H1 (cell line): ENCODE measurements around the gene HARS1. TPM values are rescaled to one million over a fixed set of nuclear protein-coding genes. Genes with fewer than 3 reads are reported as not detected.

Experiments
- CTCF ChIA-PET: fragments of 300-600 bp; sonication (Branson Sonifier 250); formaldehyde crosslinking; loops from one replicate; lab custom pipeline; 2021; ENCODE audit not compliant: partially characterized antibody; lab: Charles Lee
- POLR2A ChIA-PET: fragments of 300-600 bp; sonication (Branson Sonifier 250); formaldehyde crosslinking; loops from one replicate; lab custom pipeline; 2021; ENCODE audit warnings: inconsistent platforms; ENCODE audit not compliant: partially characterized antibody; lab: Charles Lee
- DNase-seq, 2 experiments: peaks; one replicate each; pipeline versions ENCODE4 v3.0.0 to v3.0.0-alpha.2; 2010 to 2022; ENCODE audit warnings: low spot score in 2 of 2, low read depth in 1 of 2, mixed read lengths in 1 of 2
- FAIRE-seq: peaks from 2 replicates; lab custom pipeline; 2011; peaks lifted over from hg19 to GRCh38; lab: Jason Lieb, UNC
- H2AFZ ChIP-seq: 2 replicates; pipeline ENCODE4 v1.8.1; 2012; ENCODE audit warnings: low read length, inconsistent platforms
- H2AK5ac ChIP-seq: 2 replicates; pipeline ENCODE4 v1.6.1; 2013; ENCODE audit warnings: low read depth, low read length
- H2BK120ac ChIP-seq: replicated peaks from 2 replicates; pipeline ENCODE3; 2013; ENCODE audit warnings: low read depth, low read length, inconsistent platforms
- H2BK12ac ChIP-seq: 2 replicates; pipeline ENCODE4 v1.6.1; 2013; ENCODE audit warnings: low read depth, low read length
- H2BK15ac ChIP-seq: 2 replicates; pipeline ENCODE4 v1.6.1; 2013; ENCODE audit warnings: low read length
- H2BK20ac ChIP-seq: 2 replicates; pipeline ENCODE4 v1.6.1; 2013; ENCODE audit warnings: low read length
- H2BK5ac ChIP-seq: 2 replicates; pipeline ENCODE4 v1.6.1; 2013; ENCODE audit warnings: low read depth, low read length
- H3K14ac ChIP-seq: 2 replicates; pipeline ENCODE4 v1.6.1; 2013; ENCODE audit warnings: inconsistent platforms; ENCODE audit not compliant: insufficient read length
- H3K18ac ChIP-seq: 2 replicates; pipeline ENCODE4 v1.6.1; 2013; ENCODE audit warnings: low read length; ENCODE audit errors: extremely low read depth
- H3K23ac ChIP-seq: 2 replicates; pipeline ENCODE4 v1.6.1; 2013; ENCODE audit warnings: inconsistent platforms; ENCODE audit not compliant: insufficient read length
- H3K23me2 ChIP-seq: 2 replicates; pipeline ENCODE4 v1.6.1; 2013; ENCODE audit warnings: low read depth, low read length
- H3K27ac ChIP-seq: 2 replicates; pipeline ENCODE4 v1.6.1; 2011; ENCODE audit warnings: low read depth, low read length, inconsistent platforms
- H3K27me3 ChIP-seq, 4 experiments: replicated peaks in 1 of 4; 1 replicate in 1 of 4; 2 replicates in 3 of 4; pipeline versions ENCODE4 v1.6.1 to v1.8.1; 2011 to 2013; ENCODE audit warnings: low read length in 3 of 4, mild to moderate bottlenecking in 3 of 4, inconsistent platforms in 2 of 4, mixed read lengths in 2 of 4, moderate library complexity in 1 of 4; ENCODE audit not compliant: control insufficient read depth in 3 of 4, insufficient read depth in 3 of 4; ENCODE audit errors: extremely low read depth in 1 of 4
- H3K36me3 ChIP-seq, 4 experiments: 2 replicates each; pipeline versions ENCODE4 v1.6.1 to v1.8.1; 2011 to 2013; ENCODE audit warnings: mild to moderate bottlenecking in 4 of 4, low read length in 3 of 4, moderate library complexity in 2 of 4, control low read depth in 1 of 4, inconsistent platforms in 1 of 4; ENCODE audit not compliant: insufficient read depth in 4 of 4, control insufficient read depth in 2 of 4
- H3K4ac ChIP-seq: replicated peaks from 2 replicates; pipeline ENCODE3; 2013; ENCODE audit warnings: low read length, low read depth, mixed read lengths, inconsistent platforms; ENCODE audit not compliant: insufficient read length
- H3K4me1 ChIP-seq, 4 experiments: replicated peaks in 1 of 4; 1 replicate in 1 of 4; 2 replicates in 3 of 4; pipeline versions ENCODE4 v1.6.1 to v1.8.1; 2011 to 2013; ENCODE audit warnings: low read length in 3 of 4, inconsistent platforms in 2 of 4, mixed read lengths in 1 of 4; ENCODE audit not compliant: insufficient read depth in 4 of 4, control insufficient read depth in 3 of 4
- H3K4me2 ChIP-seq, 2 experiments: 2 replicates each; pipeline versions ENCODE4 v1.6.1 to v1.8.1; 2011 to 2013; ENCODE audit warnings: low read depth in 2 of 2, low read length in 2 of 2, control low read depth in 1 of 2, inconsistent platforms in 1 of 2, mild to moderate bottlenecking in 1 of 2; ENCODE audit not compliant: insufficient read depth in 1 of 2
- H3K4me3 ChIP-seq, 4 experiments: fragments of 200-600, 300-600 bp in 1 of 4; sonication (generic), shearing (Covaris generic), sonication (Bioruptor Twin) in 1 of 4; 2 replicates each; pipeline versions ENCODE4 v1.5.1 to v1.8.1; 2011 to 2016; ENCODE audit warnings: low read length in 4 of 4, low read depth in 3 of 4, control low read depth in 2 of 4, inconsistent platforms in 2 of 4, mild to moderate bottlenecking in 2 of 4, mixed read lengths in 1 of 4, moderate library complexity in 1 of 4; ENCODE audit not compliant: insufficient read depth in 2 of 4; ENCODE audit errors: extremely low read depth in 1 of 4
- H3K56ac ChIP-seq: replicated peaks from 2 replicates; pipeline ENCODE3; 2013; ENCODE audit warnings: low read depth, mild to moderate bottlenecking, mixed read lengths, low read length, inconsistent platforms; ENCODE audit not compliant: insufficient read length
- H3K79me1 ChIP-seq: 2 replicates; pipeline ENCODE4 v1.6.1; 2013; ENCODE audit warnings: low read depth, low read length, control low read depth
- H3K79me2 ChIP-seq, 2 experiments: 2 replicates each; pipeline versions ENCODE4 v1.6.1 to v1.8.1; 2012 to 2013; ENCODE audit warnings: low read length in 2 of 2, mild to moderate bottlenecking in 2 of 2, inconsistent platforms in 1 of 2; ENCODE audit not compliant: insufficient read depth in 2 of 2, control insufficient read depth in 1 of 2
- H3K9ac ChIP-seq, 4 experiments: replicated peaks in 1 of 4; 1 replicate in 1 of 4; 2 replicates in 3 of 4; pipeline versions ENCODE4 v1.6.1 to v1.8.1; 2011 to 2013; ENCODE audit warnings: low read depth in 3 of 4, low read length in 3 of 4, control low read depth in 2 of 4, mild to moderate bottlenecking in 2 of 4, moderate library complexity in 2 of 4, inconsistent platforms in 1 of 4; ENCODE audit errors: extremely low read depth in 1 of 4
- H3K9me3 ChIP-seq, 2 experiments: 2 replicates each; pipeline versions ENCODE4 v1.6.1 to v1.8.1; 2012 to 2013; ENCODE audit warnings: mild to moderate bottlenecking in 2 of 2, moderate library complexity in 2 of 2, control low read depth in 1 of 2, inconsistent platforms in 1 of 2, low read depth in 1 of 2, low read length in 1 of 2, mixed read lengths in 1 of 2; ENCODE audit not compliant: insufficient read depth in 2 of 2
- H4K20me1 ChIP-seq, 2 experiments: replicated peaks in 1 of 2; 2 replicates each; pipeline versions ENCODE3 to v1.8.1; 2011 to 2013; ENCODE audit warnings: inconsistent platforms in 2 of 2, low read length in 2 of 2, mild to moderate bottlenecking in 1 of 2; ENCODE audit not compliant: insufficient read depth in 2 of 2, control insufficient read depth in 1 of 2
- H4K5ac ChIP-seq: 2 replicates; pipeline ENCODE4 v1.6.1; 2013; ENCODE audit warnings: low read length, low read depth, mixed read lengths, inconsistent platforms; ENCODE audit not compliant: insufficient read length
- H4K8ac ChIP-seq: 2 replicates; pipeline ENCODE4 v1.8.0; 2013; ENCODE audit warnings: mild to moderate bottlenecking, moderate library complexity, low read length, inconsistent platforms; ENCODE audit not compliant: insufficient read depth; ENCODE audit errors: extremely low read depth
- H4K91ac ChIP-seq: replicated peaks from 2 replicates; pipeline ENCODE3; 2013; ENCODE audit warnings: low read length, mixed read lengths, inconsistent platforms; ENCODE audit not compliant: insufficient read length
- KDM5A ChIP-seq: fragments of 200-600 bp; IDR thresholded peaks from 2 replicates; pipeline ENCODE4 v1.7.1; 2012; ENCODE audit warnings: mild to moderate bottlenecking, low read length, inconsistent platforms, mixed read lengths
- RAD21 ChIP-seq, 2 experiments: IDR thresholded peaks in 1 of 2; conservative IDR thresholded peaks in 1 of 2; 2 replicates each; pipeline ENCODE4 v1.6.1; 2011; ENCODE audit warnings: low read depth in 2 of 2, low read length in 2 of 2, improper control_type of control experiment in 1 of 2, inconsistent platforms in 1 of 2, mild to moderate bottlenecking in 1 of 2, moderate library complexity in 1 of 2
- SUZ12 ChIP-seq: fragments of 200-600 bp; sonication (generic); IDR thresholded peaks from 2 replicates; pipeline ENCODE4 v1.6.1; 2012; ENCODE audit warnings: mild to moderate bottlenecking, inconsistent platforms, low read length, moderate library complexity, mixed read lengths
- WGBS, 2 experiments: shearing (Covaris generic) in 1 of 2; methylation state at CpG; one replicate each; pipeline versions ENCODE4 v1.1.6 to v1.1.7; 2013 to 2015; ENCODE audit warnings: low lambda C conversion rate in 2 of 2, mixed read lengths in 2 of 2, inconsistent platforms in 1 of 2, low coverage in 1 of 2, missing lambda C conversion rate in 1 of 2; ENCODE audit not compliant: insufficient replicate concordance in 2 of 2, insufficient coverage in 1 of 2, insufficient read length in 1 of 2; ENCODE audit errors: extremely low coverage in 1 of 2, missing lambda C conversion rate in 1 of 2; 5-methylcytosine and 5-hydroxymethylcytosine counted together
- polyA plus RNA-seq, 7 experiments: library from polyadenylated mRNA; depleted of rRNA in 3 of 7; stranded (reverse) in 5 of 7; unstranded in 2 of 7; fragments of >200 nt in 5 of 7; fragments of 200-250 nt in 2 of 7; gene quantifications; 1 replicate in 5 of 7; 2 replicates in 1 of 7; 4 replicates in 1 of 7; pipeline versions ENCODE4 v1.2.1 to v1.2.3, GENCODE V29; 2011 to 2013; ENCODE audit warnings: missing spikeins in 2 of 7, mixed read lengths in 2 of 7
- total RNA-seq: library from RNA; stranded (reverse); fragmentation: NEBNext Ultra II Directional; extraction: Animal tissue kit (Norgen Biotek cat#: 25700); gene quantifications from 2 replicates; pipeline ENCODE4 v1.2.1, GENCODE V29; 2021

The HARS1 gene
- total and polyA plus RNA-seq, 2 of the 8 experiments (the other 6 are each of a cell fraction or from before 2014, with no cell fraction given), result 27.8 to 56.8 TPM

DNA sequence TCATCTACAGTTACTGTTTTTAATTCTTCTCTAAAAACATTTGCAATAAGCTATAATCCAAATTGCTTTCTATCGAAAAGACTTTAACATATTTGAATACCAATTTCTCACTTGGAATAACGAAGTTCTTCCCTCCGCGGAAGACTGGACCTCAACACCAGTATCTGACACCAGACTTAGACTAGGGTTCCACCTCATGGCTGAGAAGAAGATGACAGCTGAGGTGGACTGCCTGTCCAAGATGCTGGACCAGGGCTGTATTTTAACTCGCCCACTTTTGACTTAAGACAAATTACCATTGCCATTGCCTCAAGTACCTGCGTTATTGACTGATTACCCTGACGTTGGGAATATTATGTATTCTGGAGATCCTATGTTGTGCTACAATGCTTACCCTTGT, 43.2 kb upstream of the HARS1 start:
- Histone ChIP-seq H2BK120ac (no peak overlapping the region), H3K4me3 (no peak overlapping the region), H4K8ac (no peak overlapping the region)
- DNase-seq (no peak), FAIRE-seq (no peak)
- TF ChIP-seq KDM5A (no peak), RAD21 (IDR thresholded peaks at IDR 0.05 in 1 of 2, conservative IDR thresholded peaks at IDR 0.05 in 1 of 2; ENCODE audit: low read depth in 2 of 2, low read length in 2 of 2) (0 out of 4 replicates have a peak, but pooled peaks of 1 of the 2 experiments have one; percentile 3), SUZ12 (no peak)
- TF ChIP-seq, all 59 proteins: peak for 1
- H4K20me1 ChIP-seq, result no peaks in the 10 kb centered on the region
- no peak overlapping the region for H3K9ac ChIP-seq
- CTCF ChIA-PET, result no interaction called here
- no peak overlapping the region for H3K4me2 ChIP-seq
- H2AK5ac ChIP-seq, result no peak overlapping the region
- H3K4ac ChIP-seq, result no peak overlapping the region
- POLR2A ChIA-PET, result no interaction called here
- no peak overlapping the region for H3K14ac ChIP-seq
- no peak overlapping the region for H3K56ac ChIP-seq
- H3K36me3 ChIP-seq, result no peaks in the 10 kb centered on the region
- H2BK20ac ChIP-seq, result no peak overlapping the region
- no peak overlapping the region for H2BK12ac ChIP-seq
- no peak overlapping the region for H2BK5ac ChIP-seq
- no peaks in the 10 kb centered on the region for H3K27me3 ChIP-seq
- no peak overlapping the region for H3K18ac ChIP-seq
- no peak overlapping the region for H4K5ac ChIP-seq
- WGBS, 2 experiments, result 87% methylated on average over 7 of the region's 7 CpGs; no CpG with 5 or more reads in 1 of the 2 experiments
- no peaks in the 10 kb centered on the region for H3K79me2 ChIP-seq
- H3K4me1 ChIP-seq, result no peaks in the 10 kb centered on the region
- peaks cover 2 to 14% of the 10 kb centered on the region in 2 experiments; a peak in 2 of 4 replicates for H3K9me3 ChIP-seq
- H2AFZ ChIP-seq, result no peak overlapping the region
- H2BK15ac ChIP-seq, result no peak overlapping the region
- no peak overlapping the region for H4K91ac ChIP-seq
- H3K23ac ChIP-seq, result no peak overlapping the region
- no peak overlapping the region for H3K27ac ChIP-seq
- H3K23me2 ChIP-seq, result no peaks in the 10 kb centered on the region
- H3K79me1 ChIP-seq, result no peaks in the 10 kb centered on the region
